PC-9 (cell line): ENCODE data around the gene SRC.

Experiments used
- CTCF ChIP-seq: fragments of 200-600 bp; sonication (generic); conservative IDR thresholded peaks from 2 replicates; pipeline ENCODE4 v1.6.1; 2017; ENCODE audit warnings: mixed run types, antibody characterized with exemption, mild to moderate bottlenecking, moderate library complexity
- EZH2 ChIP-seq: fragments of 200-600 bp; sonication (generic); IDR thresholded peaks from 2 replicates; pipeline ENCODE4 v1.8.0; 2017; ENCODE audit warnings: antibody characterized with exemption, low read depth

DNA sequence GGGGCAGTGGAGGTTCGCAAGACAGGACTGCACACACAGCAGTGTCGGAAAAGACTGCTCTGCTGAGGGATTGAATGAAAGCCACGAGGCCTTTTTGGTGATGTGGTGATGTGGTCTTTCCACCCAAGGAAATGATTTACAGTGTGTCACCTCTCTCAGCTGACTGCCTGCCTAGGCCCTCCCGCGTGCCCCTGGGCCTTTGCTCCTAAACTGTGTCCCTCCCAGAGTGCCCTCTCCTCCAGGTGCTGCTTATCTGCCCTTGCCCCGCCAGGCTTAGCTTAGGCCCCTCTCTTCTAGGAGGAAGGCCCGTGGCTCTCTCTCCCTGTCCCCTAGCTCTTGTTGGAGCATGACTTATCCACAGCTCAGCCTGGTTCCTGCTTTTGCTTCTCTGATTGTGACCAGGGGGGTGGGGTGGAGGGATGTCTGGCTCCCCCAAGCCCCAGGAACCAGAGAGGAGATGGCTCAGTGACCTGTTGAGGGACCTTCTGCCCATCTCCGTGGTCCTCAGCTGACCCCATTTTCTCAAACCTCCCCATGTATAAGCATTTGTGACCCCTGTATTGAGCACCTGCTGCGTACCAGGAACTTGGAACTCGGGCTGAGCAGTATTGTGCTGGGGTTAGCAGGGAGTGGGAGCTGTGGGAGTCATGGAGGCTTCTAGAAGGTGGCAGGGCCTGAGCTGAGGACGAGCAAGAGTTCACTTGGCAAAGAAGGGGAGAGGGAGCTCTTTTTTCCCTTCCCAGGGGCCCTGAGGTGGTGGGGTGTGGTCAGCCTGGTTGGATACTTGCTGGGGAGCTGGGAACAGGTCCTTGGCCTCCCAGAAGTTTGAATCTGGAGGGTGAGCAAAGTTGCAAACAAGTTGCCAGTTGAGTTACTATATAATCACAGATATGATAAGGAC is 2.2 kb downstream of the SRC start:
- TF ChIP-seq CTCF = no peak
- no peak for TF ChIP-seq EZH2
